ENCODE data around the gene NFIB.
A peak's percentile ranks its signal among the peaks of the same experiment; 100 is the strongest.

The NFIB gene

GRCh38 chr9:14344053-14344524, 30.1 kb upstream of the NFIB start:
- no peak for DNase-seq

- no peak for DNase-seq
Measured at GRCh38 chr9:14343261-14344031, 29.5 kb upstream of the NFIB start.

GRCh38 chr9:14342736-14343135, 28.8 kb upstream of the NFIB start:
- no peak for DNase-seq

GRCh38 chr9:14341437-14342122, 27.6 kb upstream of the NFIB start:
- no peak for DNase-seq

- DNase-seq: no peak
Measured at GRCh38 chr9:14340994-14341393, 27.1 kb upstream of the NFIB start.

GRCh38 chr9:14340219-14340873, 26.4 kb upstream of the NFIB start:
- no peak for DNase-seq

- DNase-seq: no peak
Measured at GRCh38 chr9:14339746-14340145, 25.8 kb upstream of the NFIB start.

GRCh38 chr9:14337615-14338014, 23.7 kb upstream of the NFIB start:
- DNase-seq: no peak

- DNase-seq: no peak
Measured at GRCh38 chr9:14336244-14336643, 22.3 kb upstream of the NFIB start.

- DNase-seq: no peak
Measured at GRCh38 chr9:14331120-14331519, 17.2 kb upstream of the NFIB start.

- DNase-seq: no peak
Measured at GRCh38 chr9:14327036-14327435, 13.1 kb upstream of the NFIB start.

- DNase-seq: peak; percentile 66
Measured at GRCh38 chr9:14326264-14326826, 12.4 kb upstream of the NFIB start.

GRCh38 chr9:14325147-14325546, 11.2 kb upstream of the NFIB start:
- DNase-seq: no peak

GRCh38 chr9:14323985-14324650, 10.2 kb upstream of the NFIB start:
- no peak for DNase-seq

- no peak for DNase-seq
Measured at GRCh38 chr9:14323083-14323971, 9.4 kb upstream of the NFIB start.

GRCh38 chr9:14322211-14323082, 8.5 kb upstream of the NFIB start:
- DNase-seq: peak; percentile 84

- no peak for DNase-seq
Measured at GRCh38 chr9:14321517-14322130, 7.7 kb upstream of the NFIB start.

GRCh38 chr9:14320271-14321181, 6.6 kb upstream of the NFIB start:
- DNase-seq: peak; percentile 95

GRCh38 chr9:14318934-14319580, 5.1 kb upstream of the NFIB start:
- DNase-seq: no peak

All from fibroblast of upper back skin (primary cell).